HG02623 (cell line): Measurements from ENCODE around the gene HUS1.
A peak's percentile ranks its signal among the peaks of the same experiment; 100 is the strongest.
"Not testable (repeated sequence)": the region's sequence is repeated elsewhere in the genome, so short reads cannot be mapped to it uniquely, and the experiment has no call there.

Source experiments
- ATAC-seq: cut with Tn5 transposase; IDR thresholded peaks from one replicate; pipeline ENCODE4 v1.9.1; 2021; ENCODE audit warnings: moderate library complexity; ENCODE audit not compliant: unreplicated experiment

The HUS1 gene

GRCh38 chr7:47980648-47981047 is 1.2 kb upstream of the HUS1 start:
- ATAC-seq: not testable (repeated sequence)

DNA sequence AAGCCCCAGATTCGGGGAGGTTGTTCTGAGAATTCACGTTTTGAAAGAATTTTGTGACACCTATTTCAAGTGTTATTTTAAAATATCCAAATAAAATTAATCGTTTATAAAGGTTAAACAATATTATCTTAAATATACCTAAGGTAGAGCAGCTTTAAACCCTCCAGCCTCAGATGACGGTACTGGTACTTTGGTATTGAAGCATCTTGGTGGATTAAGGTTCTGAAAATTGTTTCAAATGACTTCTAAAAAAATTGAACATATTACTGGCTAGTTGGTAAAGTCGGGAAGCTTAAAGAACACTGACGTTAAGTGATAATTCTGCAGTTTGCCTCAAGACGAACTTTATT is 392 bp upstream of the HUS1 start:
- no peak for ATAC-seq

GRCh38 chr7:47978790-47979144 is 648 bp downstream of the HUS1 start:
- ATAC-seq: no peak

GRCh38 chr7:47973739-47974138 is 5.7 kb downstream of the HUS1 start:
- peak; percentile 50 for ATAC-seq

DNA sequence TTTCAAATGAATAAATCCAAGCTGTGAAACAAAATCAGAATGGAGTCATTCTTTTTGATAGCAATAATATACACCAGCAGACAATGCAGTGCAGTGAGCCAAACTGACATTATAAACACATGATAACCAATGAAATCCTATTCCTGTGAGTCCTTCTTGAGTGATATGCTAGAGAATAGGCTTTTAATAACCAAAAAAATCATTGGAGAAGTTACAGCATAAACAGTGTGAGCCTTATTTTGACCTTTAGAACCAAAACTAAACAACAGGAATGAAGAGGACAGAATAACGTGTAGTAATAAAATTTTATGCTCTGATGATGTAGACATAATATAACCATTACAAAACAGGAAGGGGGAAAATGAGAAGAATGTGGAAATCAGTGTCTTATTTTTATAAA is 8.7 kb downstream of the HUS1 start:
- no peak for ATAC-seq

GRCh38 chr7:47968847-47969774 is 10.3 kb downstream of the HUS1 start:
- peak; percentile 79 for ATAC-seq

GRCh38 chr7:47967708-47968107 is 11.7 kb downstream of the HUS1 start:
- no peak for ATAC-seq

GRCh38 chr7:47967123-47967522 is 12.3 kb downstream of the HUS1 start:
- ATAC-seq: no peak

- no peak for ATAC-seq
These were observed 14.0 kb downstream of the HUS1 start for GRCh38 chr7:47965456-47965855.

GRCh38 chr7:47962262-47962661 is 17.2 kb downstream of the HUS1 start:
- no peak for ATAC-seq

DNA sequence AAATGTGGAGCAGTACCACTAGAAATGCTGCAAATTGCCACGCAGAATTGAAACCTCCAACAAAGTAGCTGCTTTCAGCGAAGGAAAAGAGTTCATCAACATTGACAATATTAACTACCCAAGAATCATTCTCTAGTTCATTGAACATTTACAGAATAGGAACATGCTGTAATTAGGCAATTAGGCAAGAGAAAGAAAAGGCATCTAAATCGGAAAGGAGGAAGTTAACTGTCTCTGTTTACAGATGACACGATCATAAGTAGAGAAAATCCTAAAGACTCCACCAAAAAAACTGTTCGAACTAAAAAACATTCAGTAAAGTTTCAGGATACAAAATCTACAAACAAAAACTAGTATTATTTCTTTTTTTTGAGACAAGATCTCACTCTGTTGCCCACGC is 22.3 kb downstream of the HUS1 start:
- no peak for ATAC-seq

- no peak for ATAC-seq
These were observed 23.2 kb downstream of the HUS1 start for GRCh38 chr7:47956220-47956619.

- ATAC-seq: no peak
These were observed 25.0 kb downstream of the HUS1 start for GRCh38 chr7:47954231-47954911.

DNA sequence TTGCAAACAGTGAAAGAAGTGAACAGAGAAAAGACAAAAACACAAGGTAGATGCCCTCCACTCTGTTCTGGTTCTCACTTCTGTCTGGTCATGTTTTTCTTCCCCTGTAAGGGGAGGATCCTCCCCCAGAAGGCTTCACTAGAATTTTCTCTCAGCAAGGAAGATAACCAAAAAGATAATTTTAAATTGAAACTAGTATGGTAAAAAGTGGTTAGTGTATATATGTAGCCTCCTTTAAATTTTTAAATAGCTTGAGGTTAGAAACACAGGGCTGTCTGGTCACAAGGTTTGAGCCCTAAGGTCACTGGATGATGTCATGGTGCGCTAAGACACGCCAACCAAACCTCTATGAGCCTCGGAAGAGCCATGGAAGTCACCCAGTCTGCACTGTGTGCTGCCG is 25.6 kb downstream of the HUS1 start:
- ATAC-seq: no peak

DNA sequence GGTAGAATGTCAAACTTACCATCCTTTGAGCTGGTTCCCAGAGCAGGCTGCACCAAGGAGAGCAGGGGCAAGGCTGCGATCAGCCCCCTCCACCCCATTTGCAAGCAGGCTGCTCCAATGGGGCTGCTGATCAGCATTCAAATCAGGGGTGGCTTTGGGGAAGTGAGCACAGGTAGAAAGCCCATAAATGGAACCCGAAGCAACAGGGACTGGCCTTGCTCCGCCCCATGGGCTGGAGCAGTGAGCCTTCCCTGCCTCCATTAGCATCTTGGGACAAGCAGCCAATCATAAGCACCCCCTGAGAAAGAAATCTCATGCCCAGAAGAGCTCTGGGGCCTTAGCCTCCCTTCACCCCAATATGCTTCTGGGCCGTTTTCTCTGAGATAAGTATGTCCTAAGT is 27.2 kb downstream of the HUS1 start:
- no peak for ATAC-seq

DNA sequence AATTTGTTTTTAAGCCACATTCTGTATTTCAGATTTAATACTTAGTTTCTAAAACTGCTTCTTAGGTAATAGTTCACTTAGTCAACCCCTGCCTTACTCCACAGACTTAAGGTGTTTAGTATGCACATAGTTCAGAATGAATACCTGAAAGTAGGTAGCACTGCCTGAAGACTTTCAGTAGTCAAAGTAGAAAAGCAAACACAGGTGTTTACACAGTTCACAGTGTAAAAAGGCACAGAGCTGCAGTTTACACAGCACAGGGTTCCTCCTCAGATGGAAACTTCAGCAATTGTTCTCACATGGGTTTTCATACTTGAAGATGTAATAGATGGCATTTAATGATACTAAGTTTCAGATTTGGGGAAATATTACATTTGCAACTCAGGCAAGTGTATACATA is 28.0 kb downstream of the HUS1 start:
- no peak for ATAC-seq

- ATAC-seq: no peak
These were observed 28.7 kb downstream of the HUS1 start for GRCh38 chr7:47950714-47951113.

GRCh38 chr7:47949703-47950102 is 29.7 kb downstream of the HUS1 start:
- no peak for ATAC-seq

GRCh38 chr7:47948141-47948790 is 31.1 kb downstream of the HUS1 start, which contains the start of gene PKD1L1:
Gene PKD1L1, minus strand, starts transcription at chr7:47948466. Its CDS starts 26 bp downstream, at chr7:47948440.
- no peak for ATAC-seq

DNA sequence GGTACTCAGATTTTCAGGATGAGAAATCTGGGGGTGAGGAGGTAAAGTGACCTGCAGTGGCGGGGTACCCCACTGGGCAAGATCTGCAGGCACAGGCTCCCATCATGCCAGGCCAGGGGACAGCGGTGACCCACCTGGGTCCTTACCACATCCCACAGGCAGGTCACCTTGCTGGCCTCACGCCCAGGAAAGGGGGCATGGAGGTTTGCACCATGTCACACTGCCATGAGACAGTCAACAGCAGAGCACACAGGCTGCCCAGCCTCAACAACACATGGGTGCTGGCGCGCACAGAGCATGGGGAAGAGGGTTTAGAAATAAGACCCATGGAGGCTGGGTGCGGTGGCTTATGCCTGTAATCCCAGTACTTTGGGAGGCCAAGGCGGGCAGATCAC is 32.1 kb downstream of the HUS1 start:
- ATAC-seq: no peak

GRCh38 chr7:47946581-47947354 is 32.6 kb downstream of the HUS1 start:
- ATAC-seq: no peak
